HG02973 (cell line): ENCODE measurements around the gene TIMM13.
A peak's percentile ranks its signal among the peaks of the same experiment; 100 is the strongest.
"Not testable (repeated sequence)": the region's sequence is repeated elsewhere in the genome, so short reads cannot be mapped to it uniquely, and the experiment has no call there.

Experiments
- ATAC-seq: cut with Tn5 transposase; IDR thresholded peaks from one replicate; pipeline ENCODE4 v1.9.1; 2021; ENCODE audit warnings: moderate library complexity; ENCODE audit not compliant: unreplicated experiment

TIMM13 gene

DNA sequence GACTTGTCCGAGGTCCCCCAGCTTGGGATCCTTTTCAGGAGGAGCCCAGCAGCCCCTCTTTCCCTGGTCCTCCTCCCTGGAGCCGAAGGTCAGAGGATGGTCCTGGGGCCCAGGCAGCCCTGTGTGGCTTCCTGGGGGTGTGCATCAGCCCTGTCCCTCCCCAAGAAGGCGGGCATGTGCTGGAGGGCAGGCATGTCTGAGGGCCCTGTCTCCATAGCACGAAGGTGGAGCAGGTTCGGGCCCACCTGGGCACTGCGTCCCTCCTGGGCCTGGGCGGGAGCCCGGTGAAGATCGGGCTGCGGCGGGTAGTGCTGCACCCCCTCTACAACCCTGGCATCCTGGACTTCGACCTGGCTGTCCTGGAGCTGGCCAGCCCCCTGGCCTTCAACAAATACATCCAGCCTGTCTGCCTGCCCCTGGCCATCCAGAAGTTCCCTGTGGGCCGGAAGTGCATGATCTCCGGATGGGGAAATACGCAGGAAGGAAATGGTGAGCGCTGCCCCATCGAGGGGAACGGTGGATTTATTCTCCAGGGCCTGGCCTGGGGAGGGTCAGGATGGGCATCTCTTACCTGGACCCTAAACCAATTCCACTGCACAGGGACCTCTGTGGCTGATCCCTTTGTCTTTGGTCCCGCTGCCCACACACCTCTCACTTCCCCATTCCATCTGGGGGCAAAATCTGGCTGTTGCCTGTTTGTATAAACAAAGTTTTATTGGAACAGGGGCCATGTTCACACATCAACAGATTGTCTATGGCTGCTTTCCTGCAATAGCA, 10.9 kb downstream of the TIMM13 start:
- no peak for ATAC-seq

GRCh38 chr19:2415973-2416319, 11.4 kb downstream of the TIMM13 start:
- no peak for ATAC-seq

DNA sequence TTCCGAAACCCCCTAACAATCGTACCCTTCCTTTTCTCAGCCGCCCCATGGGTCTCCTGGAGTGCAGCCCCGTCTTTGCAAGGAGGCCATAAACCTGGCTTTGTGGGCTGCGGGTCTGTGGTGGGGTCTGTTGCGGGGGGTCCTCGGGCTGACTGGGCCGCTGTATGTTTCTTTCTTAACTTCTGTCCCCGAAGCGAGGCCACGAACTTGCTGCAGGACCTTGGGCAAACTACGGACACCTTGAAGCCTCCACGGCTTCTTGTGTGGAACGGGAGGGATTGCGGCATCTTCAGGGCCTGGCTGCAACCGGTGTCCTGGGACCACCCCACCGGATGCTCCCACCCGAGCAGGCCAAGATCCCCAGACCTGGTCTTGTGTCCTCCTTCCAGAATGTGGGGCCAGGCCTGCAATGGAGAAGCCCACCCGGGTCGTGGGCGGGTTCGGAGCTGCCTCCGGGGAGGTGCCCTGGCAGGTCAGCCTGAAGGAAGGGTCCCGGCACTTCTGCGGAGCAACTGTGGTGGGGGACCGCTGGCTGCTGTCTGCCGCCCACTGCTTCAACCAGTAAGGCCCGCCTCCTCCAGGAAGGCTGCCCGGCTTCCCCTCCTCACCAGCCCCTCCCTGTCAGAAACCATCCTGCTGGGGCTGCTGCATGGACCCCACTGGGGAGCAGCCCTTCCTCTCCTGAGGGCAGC, 12.0 kb downstream of the TIMM13 start:
- ATAC-seq, result no peak

DNA sequence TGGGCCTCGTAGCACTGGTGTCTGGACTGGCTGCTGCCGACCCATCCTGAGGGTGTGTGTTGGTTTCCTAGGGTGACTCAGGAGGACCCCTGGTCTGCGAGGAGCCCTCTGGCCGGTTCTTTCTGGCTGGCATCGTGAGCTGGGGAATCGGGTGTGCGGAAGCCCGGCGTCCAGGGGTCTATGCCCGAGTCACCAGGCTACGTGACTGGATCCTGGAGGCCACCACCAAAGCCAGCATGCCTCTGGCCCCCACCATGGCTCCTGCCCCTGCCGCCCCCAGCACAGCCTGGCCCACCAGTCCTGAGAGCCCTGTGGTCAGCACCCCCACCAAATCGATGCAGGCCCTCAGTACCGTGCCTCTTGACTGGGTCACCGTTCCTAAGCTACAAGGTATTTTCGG, 13.8 kb downstream of the TIMM13 start:
- no peak for ATAC-seq

- no peak for ATAC-seq
Observed at GRCh38 chr19:2413159-2413558, 14.2 kb downstream of the TIMM13 start.

DNA sequence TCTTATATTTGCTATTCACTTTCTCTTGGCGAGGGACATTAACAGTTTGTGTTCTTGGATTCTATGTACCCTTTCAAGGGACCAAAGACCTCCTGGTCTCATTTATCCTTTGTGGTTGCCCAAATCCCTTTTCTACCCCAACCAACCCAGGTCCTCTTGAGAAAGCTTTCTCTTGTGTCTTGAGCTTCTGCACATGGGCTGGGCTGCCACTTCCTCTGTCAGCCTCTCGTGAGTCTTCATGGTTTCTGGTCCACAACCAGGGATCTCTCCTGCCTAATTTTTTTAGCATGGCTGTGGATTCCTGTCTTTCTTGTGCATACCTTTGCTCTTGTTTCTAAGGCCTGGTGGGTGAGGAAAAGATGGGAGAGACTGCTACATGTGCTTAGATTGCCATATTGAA, 14.9 kb downstream of the TIMM13 start:
- ATAC-seq, result no peak

DNA sequence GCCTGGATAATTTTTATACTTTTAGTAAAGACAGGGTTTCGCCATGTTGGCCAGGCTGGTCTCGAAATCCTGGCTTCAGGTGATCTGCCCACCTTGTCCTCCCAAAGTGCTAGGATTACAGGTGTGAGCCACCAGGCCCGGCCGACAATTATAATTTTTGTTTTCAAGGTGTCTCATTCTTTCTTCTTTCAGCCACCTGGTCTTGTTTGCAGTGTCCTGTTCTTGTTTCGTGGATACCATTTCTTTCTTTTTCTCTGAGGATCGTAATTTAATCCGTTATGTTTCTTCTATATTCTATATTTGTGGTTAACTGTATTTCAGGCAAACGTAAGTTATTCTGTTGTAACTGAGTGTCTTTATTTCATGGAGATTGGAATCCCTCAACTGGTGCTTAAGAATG, 15.7 kb downstream of the TIMM13 start:
- ATAC-seq, result no peak

GRCh38 chr19:2410023-2410422, 17.4 kb downstream of the TIMM13 start:
- ATAC-seq, result no peak

DNA sequence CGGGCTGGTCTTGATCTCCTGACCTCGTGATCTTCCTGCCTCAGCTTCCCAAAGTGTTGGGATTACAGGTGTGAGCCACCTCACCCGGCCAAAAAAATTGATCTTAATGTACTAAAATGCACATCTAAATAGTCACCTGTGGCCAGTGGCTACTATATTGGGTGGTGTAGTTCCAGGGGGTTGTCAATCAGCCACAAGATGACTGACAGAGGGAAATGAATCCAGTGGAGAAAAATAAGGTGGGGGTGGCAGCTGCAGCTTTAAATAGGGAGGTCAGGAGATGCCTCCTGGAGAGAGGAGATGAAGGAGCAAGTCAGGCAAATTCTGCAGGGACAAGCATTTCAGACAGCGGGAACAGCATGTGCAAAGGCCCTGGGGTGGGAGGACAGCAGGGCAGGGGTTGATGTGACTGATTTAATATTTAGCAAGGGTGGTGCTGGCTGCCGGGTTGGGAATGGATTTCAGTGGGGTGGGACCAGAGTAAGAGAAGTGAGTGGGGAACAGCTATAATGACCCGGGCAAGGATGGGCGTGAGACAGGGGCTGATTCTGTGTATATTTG, 18.0 kb downstream of the TIMM13 start:
- no peak for ATAC-seq

DNA sequence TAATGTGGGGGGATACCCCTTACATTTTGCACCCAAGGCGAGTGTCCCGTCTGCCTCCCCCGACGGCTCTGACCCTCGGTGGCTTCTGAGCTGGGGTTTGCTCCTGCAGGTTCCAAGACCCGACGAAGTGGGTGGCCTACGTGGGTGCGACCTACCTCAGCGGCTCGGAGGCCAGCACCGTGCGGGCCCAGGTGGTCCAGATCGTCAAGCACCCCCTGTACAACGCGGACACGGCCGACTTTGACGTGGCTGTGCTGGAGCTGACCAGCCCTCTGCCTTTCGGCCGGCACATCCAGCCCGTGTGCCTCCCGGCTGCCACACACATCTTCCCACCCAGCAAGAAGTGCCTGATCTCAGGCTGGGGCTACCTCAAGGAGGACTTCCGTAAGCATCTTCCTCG, 19.1 kb downstream of the TIMM13 start:
- no peak for ATAC-seq

GRCh38 chr19:2399582-2399981, 27.8 kb downstream of the TIMM13 start:
- ATAC-seq, result no peak

- ATAC-seq, result no peak
Observed at GRCh38 chr19:2398735-2399305, 28.6 kb downstream of the TIMM13 start.

- ATAC-seq, result not testable (repeated sequence)
Observed at GRCh38 chr19:2397173-2397572, 30.2 kb downstream of the TIMM13 start.

DNA sequence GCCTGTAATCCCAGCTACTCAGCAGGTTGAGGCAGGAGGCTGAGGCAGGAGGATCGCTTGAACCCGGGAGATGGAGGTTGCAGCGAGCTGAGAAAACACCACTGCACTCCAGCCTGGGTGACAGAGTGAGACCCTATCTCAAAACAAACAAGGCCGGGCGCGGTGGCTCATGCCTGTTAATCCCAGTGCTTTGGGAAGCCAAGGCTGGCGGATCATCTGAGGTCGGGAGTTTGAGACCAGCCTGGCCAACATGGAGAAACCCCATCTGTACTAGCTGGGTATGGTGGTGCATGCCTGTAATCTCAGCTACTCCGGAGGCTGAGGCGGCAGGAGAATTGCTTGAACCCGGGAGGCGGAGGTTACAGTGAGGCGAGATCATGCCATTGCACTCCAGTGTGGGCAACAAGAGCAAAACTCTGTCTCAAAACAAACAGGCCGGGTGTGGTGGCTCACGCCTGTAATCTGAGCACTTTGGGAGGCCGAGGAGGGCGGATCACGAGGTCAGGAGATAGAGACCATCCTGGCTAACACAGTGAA, 32.0 kb downstream of the TIMM13 start:
- not testable (repeated sequence) for ATAC-seq

- peak; percentile 56 for ATAC-seq
Observed at GRCh38 chr19:2394442-2395292, 32.7 kb downstream of the TIMM13 start.

GRCh38 chr19:2394054-2394441, 33.3 kb downstream of the TIMM13 start:
- ATAC-seq, result peak; percentile 15

GRCh38 chr19:2392899-2393298, 34.5 kb downstream of the TIMM13 start:
- not testable (repeated sequence) for ATAC-seq

GRCh38 chr19:2392366-2392765, 35.0 kb downstream of the TIMM13 start:
- ATAC-seq, result no peak

DNA sequence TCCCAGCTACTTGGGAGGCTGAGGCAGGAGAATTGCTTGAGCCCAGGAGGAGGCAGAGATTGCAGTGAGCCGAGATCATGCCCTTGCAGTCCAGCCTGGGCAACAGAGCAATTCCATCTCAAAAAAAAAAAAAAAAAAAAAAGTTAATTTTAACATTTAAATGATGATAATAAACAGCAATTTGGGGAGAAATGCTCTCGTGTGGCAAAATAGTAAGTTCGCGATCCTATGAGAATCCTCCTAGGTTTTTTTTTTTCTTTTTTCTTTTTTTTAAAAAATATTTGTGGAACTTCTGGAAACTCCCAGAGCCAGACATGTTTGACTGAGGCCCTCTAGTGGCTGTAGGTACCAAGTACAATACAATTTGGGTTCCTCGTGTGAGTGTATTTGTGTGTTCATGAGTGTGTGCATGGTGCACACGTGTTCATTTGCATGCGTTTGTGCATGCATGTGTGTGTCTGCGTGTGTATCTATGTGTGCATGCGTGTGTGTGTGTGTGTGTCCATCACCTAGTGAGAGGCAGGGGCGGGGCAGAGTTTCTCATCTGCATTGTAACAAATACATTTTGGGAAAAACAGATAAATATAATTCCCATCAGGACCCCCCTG, 36.2 kb downstream of the TIMM13 start:
- ATAC-seq, result no peak

GRCh38 chr19:2389594-2389993, 37.8 kb downstream of the TIMM13 start:
- no peak for ATAC-seq
